Measurements from ENCODE around the gene RSPO1.

RSPO1 gene

GRCh38 chr1:37631036-37631435, 3.7 kb downstream of the RSPO1 start:
- in situ Hi-C loops (cut with HindIII; ENCODE audit: low pct_ligation_motif_present, low sequenced_read_pairs) = no loop called here
- no peak for TF ChIP-seq CTCF (IDR thresholded peaks at IDR 0.05; ENCODE audit: low read depth, low read length, missing control alignments)
- H3K27ac ChIP-seq = no peak overlapping the region
- H3K36me3 ChIP-seq (replicated peaks) = no peaks in the 10 kb centered on the region
- no peak for DNase-seq
- peaks cover 80% of the 10 kb centered on the region for H3K27me3 ChIP-seq (replicated peaks)
- no peak overlapping the region for H3K4me3 ChIP-seq (ENCODE audit: low read depth, low read length)

GRCh38 chr1:37630426-37631028, 4.2 kb downstream of the RSPO1 start:
- DNase-seq = no peak
- no peak overlapping the region for H3K27ac ChIP-seq
- no peak for TF ChIP-seq CTCF (IDR thresholded peaks at IDR 0.05; ENCODE audit: low read depth, low read length, missing control alignments)
- no peak overlapping the region for H3K4me3 ChIP-seq (ENCODE audit: low read depth, low read length)
- H3K27me3 ChIP-seq (replicated peaks) = peaks cover 74% of the 10 kb centered on the region
- in situ Hi-C loops (cut with HindIII; ENCODE audit: low pct_ligation_motif_present, low sequenced_read_pairs) = no loop called here
- H3K36me3 ChIP-seq (replicated peaks) = no peaks in the 10 kb centered on the region

GRCh38 chr1:37629726-37630425, 4.8 kb downstream of the RSPO1 start:
- Histone ChIP-seq H3K27me3 (replicated peaks) (peaks cover 69% of the 10 kb centered on the region), H3K4me3 (ENCODE audit: low read depth, low read length) (no peak overlapping the region), H3K27ac (no peak overlapping the region), H3K36me3 (replicated peaks) (no peaks in the 10 kb centered on the region)
- TF ChIP-seq CTCF (IDR thresholded peaks at IDR 0.05; ENCODE audit: low read depth, low read length, missing control alignments) = no peak
- DNase-seq = no peak
- in situ Hi-C loops (cut with HindIII; ENCODE audit: low pct_ligation_motif_present, low sequenced_read_pairs) = no loop called here

DNA sequence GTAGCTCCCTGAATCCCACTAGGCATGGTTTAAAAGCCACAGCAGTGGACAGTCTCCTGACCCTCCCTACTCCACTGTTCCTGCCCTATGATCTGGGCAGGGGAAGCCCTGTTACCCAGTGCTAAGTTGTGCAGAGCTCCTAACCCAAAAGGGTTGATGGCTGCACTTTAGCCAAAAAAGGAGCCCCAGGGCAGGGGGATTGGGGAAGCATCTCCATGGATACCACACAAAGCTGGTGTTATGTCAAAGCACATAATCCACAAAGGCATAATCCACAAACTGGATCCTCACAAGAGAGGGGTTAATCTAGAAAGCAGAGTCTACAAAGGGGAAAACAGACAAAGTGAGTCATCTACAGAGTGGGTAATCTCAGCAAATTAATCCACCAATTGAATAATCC, 5.7 kb downstream of the RSPO1 start:
- in situ Hi-C loops (cut with HindIII; ENCODE audit: low pct_ligation_motif_present, low sequenced_read_pairs) = no loop called here

GRCh38 chr1:37628026-37628556, 6.6 kb downstream of the RSPO1 start:
- peaks cover 54% of the 10 kb centered on the region for H3K27me3 ChIP-seq (replicated peaks)
- no peak for DNase-seq
- H3K36me3 ChIP-seq (replicated peaks) = no peaks in the 10 kb centered on the region
- H3K27ac ChIP-seq = no peak overlapping the region
- no peak for TF ChIP-seq CTCF (IDR thresholded peaks at IDR 0.05; ENCODE audit: low read depth, low read length, missing control alignments)
- in situ Hi-C loops (cut with HindIII; ENCODE audit: low pct_ligation_motif_present, low sequenced_read_pairs) = no loop called here
- H3K4me3 ChIP-seq (ENCODE audit: low read depth, low read length) = no peak overlapping the region

More for the DNA sequence above, 5.7 kb downstream of the RSPO1 start:
- no peaks in the 10 kb centered on the region for H3K36me3 ChIP-seq (replicated peaks)
- no peak for DNase-seq
- TF ChIP-seq CTCF (IDR thresholded peaks at IDR 0.05; ENCODE audit: low read depth, low read length, missing control alignments) = no peak
- H3K27ac ChIP-seq = no peak overlapping the region
- no peak overlapping the region for H3K4me3 ChIP-seq (ENCODE audit: low read depth, low read length)
- peaks cover 63% of the 10 kb centered on the region for H3K27me3 ChIP-seq (replicated peaks)
